Endothelial cell of umbilical vein (primary cell): Measurements from ENCODE around the gene GDPD4. TPM values are rescaled to one million over a fixed set of nuclear protein-coding genes. Genes with fewer than 3 reads are reported as not detected.

ENCODE experiments used
- BruUV-seq: library from RNA; stranded (reverse); fragments of 400-500 nt; replicated peaks from 2 replicates; lab custom pipeline; 2021; lab: Mats Ljungman, UMichigan
- CTCF ChIA-PET: fragments of 300-600, 350-600 bp; sonication (Branson Sonifier 250); formaldehyde crosslinking; loops from one replicate; lab custom pipeline; 2021; ENCODE audit warnings: antibody characterized with exemption, inconsistent platforms; lab: Charles Lee
- POLR2A ChIA-PET: fragments of 300-600, 350-600 bp; sonication (Branson Sonifier 250); formaldehyde crosslinking; loops from one replicate; lab custom pipeline; 2021; ENCODE audit warnings: antibody characterized with exemption, inconsistent platforms; lab: Charles Lee
- DNase-seq: peaks from one replicate; pipeline ENCODE4 v3.0.0-alpha.2; 2011; ENCODE audit warnings: low read depth, low spot score
- FAIRE-seq: peaks from 2 replicates; lab custom pipeline; 2011; peaks lifted over from hg19 to GRCh38; lab: Jason Lieb, UNC
- H2AFZ ChIP-seq: 2 replicates; pipeline ENCODE4 v1.6.0; 2012; ENCODE audit warnings: low read depth, low read length, control low read depth, inconsistent platforms
- H3K27ac ChIP-seq: 2 replicates; pipeline ENCODE4 v1.5.1; 2011; ENCODE audit warnings: low read depth, mild to moderate bottlenecking, control low read depth, low read length, moderate library complexity; ENCODE audit not compliant: insufficient read depth
- H3K27me3 ChIP-seq, 2 experiments: 2 replicates each; pipeline versions ENCODE4 v1.6.0 to v1.6.1; 2011; ENCODE audit warnings: low read length in 2 of 2, mixed read lengths in 1 of 2; ENCODE audit not compliant: control insufficient read depth in 2 of 2, insufficient read depth in 2 of 2
- H3K36me3 ChIP-seq, 2 experiments: 2 replicates in 1 of 2; 3 replicates in 1 of 2; pipeline ENCODE4 v1.5.1; 2011; ENCODE audit warnings: low read length in 2 of 2, mild to moderate bottlenecking in 1 of 2, moderate library complexity in 1 of 2; ENCODE audit not compliant: control insufficient read depth in 2 of 2, insufficient read depth in 2 of 2; ENCODE audit errors: extremely low read depth in 1 of 2
- H3K4me1 ChIP-seq: 3 replicates; pipeline ENCODE4 v1.5.1; 2011; ENCODE audit warnings: mild to moderate bottlenecking, low read length; ENCODE audit not compliant: control insufficient read depth, insufficient read depth; ENCODE audit errors: extremely low read depth
- H3K4me2 ChIP-seq: 2 replicates; pipeline ENCODE4 v1.6.1; 2011; ENCODE audit warnings: low read length, control low read depth, mixed read lengths; ENCODE audit not compliant: insufficient read depth
- H3K4me3 ChIP-seq, 3 experiments: fragments of 200-600 bp in 1 of 3; sonication (generic), shearing (Covaris generic) in 1 of 3; replicated peaks in 1 of 3; 2 replicates each; pipeline ENCODE4 v1.5.1; 2011 to 2016; ENCODE audit warnings: control low read depth in 3 of 3, low read length in 3 of 3, mild to moderate bottlenecking in 2 of 3, inconsistent platforms in 1 of 3, low read depth in 1 of 3, moderate library complexity in 1 of 3; ENCODE audit not compliant: insufficient read depth in 1 of 3
- H3K79me2 ChIP-seq: 2 replicates; pipeline ENCODE4 v1.6.0; 2012; ENCODE audit warnings: low read length, inconsistent platforms; ENCODE audit not compliant: control insufficient read depth, insufficient read depth
- H3K9ac ChIP-seq: replicated peaks from 2 replicates; pipeline ENCODE3; 2011; ENCODE audit warnings: low read length, control low read depth; ENCODE audit not compliant: insufficient read depth; ENCODE audit errors: extremely low read depth
- H3K9me1 ChIP-seq: replicated peaks from 3 replicates; pipeline ENCODE4 v1.6.0; 2011; ENCODE audit warnings: mild to moderate bottlenecking, low read length; ENCODE audit not compliant: control insufficient read depth, insufficient read depth; ENCODE audit errors: extremely low read depth
- H3K9me3 ChIP-seq: replicated peaks from 2 replicates; pipeline ENCODE4 v1.5.1; 2012; ENCODE audit warnings: low read length, inconsistent platforms; ENCODE audit not compliant: control insufficient read depth, insufficient read depth
- H4K20me1 ChIP-seq: replicated peaks from 2 replicates; pipeline ENCODE3; 2011; ENCODE audit warnings: mild to moderate bottlenecking, low read length; ENCODE audit not compliant: control insufficient read depth, insufficient read depth; ENCODE audit errors: extremely low read depth
- CTCF ChIP-seq, 2 donors: IDR thresholded peaks; 1 replicate in 1 of 2; 2 replicates in 1 of 2; pipeline ENCODE4 v1.5.1; 2011; ENCODE audit warnings: low read length in 2 of 2, mild to moderate bottlenecking in 2 of 2, moderate library complexity in 2 of 2, control low read depth in 1 of 2, inconsistent platforms in 1 of 2, low read depth in 1 of 2; ENCODE audit not compliant: insufficient read depth in 1 of 2; ENCODE audit errors: extremely low read depth in 1 of 2
- EZH2 ChIP-seq: IDR thresholded peaks from 2 replicates; pipeline ENCODE4 v1.6.1; 2012; ENCODE audit warnings: borderline replicate concordance, low read depth, mild to moderate bottlenecking, moderate library complexity, low read length, inconsistent platforms; ENCODE audit not compliant: severe bottlenecking
- FOS ChIP-seq: IDR thresholded peaks from 2 replicates; pipeline ENCODE4 v1.6.1; 2011; ENCODE audit warnings: mild to moderate bottlenecking, low read length, moderate library complexity, borderline replicate concordance; ENCODE audit not compliant: insufficient read depth
- GATA2 ChIP-seq: IDR thresholded peaks from 2 replicates; pipeline ENCODE4 v1.7.0; 2011; ENCODE audit warnings: low read depth, mild to moderate bottlenecking, moderate library complexity, mixed read lengths, low read length; ENCODE audit not compliant: insufficient read length, insufficient read depth
- JUN ChIP-seq: IDR thresholded peaks from 2 replicates; pipeline ENCODE4 v1.6.1; 2011; ENCODE audit warnings: borderline replicate concordance, low read depth; ENCODE audit not compliant: insufficient read length, insufficient read depth
- MYC ChIP-seq: IDR thresholded peaks from one replicate; pipeline ENCODE4 v1.6.1; 2011; ENCODE audit warnings: mild to moderate bottlenecking, low read depth, low read length
- POLR2A ChIP-seq: IDR thresholded peaks from 2 replicates; pipeline ENCODE4 v1.6.1; 2012; ENCODE audit warnings: low read depth, mild to moderate bottlenecking, control low read depth, low read length
- POLR2AphosphoS5 ChIP-seq: IDR thresholded peaks from 2 replicates; pipeline ENCODE4 v1.6.1; 2012; ENCODE audit warnings: low read depth, mild to moderate bottlenecking, control low read depth, low read length, moderate library complexity; ENCODE audit not compliant: insufficient read depth
- dilution Hi-C: fragments of 300-500 bp; cut with MboI; formaldehyde crosslinking; loops from one replicate; pipeline ENCODE4 v1.15.0; 2019; ENCODE audit warnings: low sequenced_read_pairs; ENCODE audit not compliant: extremely low pct_ligation_motif_present
- intact Hi-C: fragments of 100-400 bp; cut with micrococcal nuclease; formaldehyde crosslinking; loops from one replicate; pipeline ENCODE4 v1.10.0; 2022
- polyA plus RNA-seq, 4 experiments: library from polyadenylated mRNA; depleted of rRNA in 3 of 4; stranded (reverse) in 3 of 4; unstranded in 1 of 4; fragments of >200 nt; gene quantifications; 2 replicates each; pipeline versions ENCODE4 v1.2.1 to v1.2.3, GENCODE V29; 2011 to 2012; ENCODE audit warnings: missing spikeins in 1 of 4
- total RNA-seq: library from RNA; stranded (reverse); gene quantifications from 2 replicates; pipeline ENCODE4 v1.2.3, GENCODE V29; 2021
- TF ChIP-seq, protein P1 (sequence below): IDR thresholded peaks from 2 replicates; pipeline ENCODE4 v1.6.1; 2011; ENCODE audit not compliant: insufficient read depth, insufficient read length

GDPD4 gene
- total and polyA plus RNA-seq, 2 donors (not counting 3 experiments of a cell fraction or from before 2014, with no cell fraction given) = not detected

- Histone ChIP-seq H3K36me3 (no peaks in the 10 kb centered on the region), H3K9ac (no peak overlapping the region), H3K4me2 (no peak overlapping the region), H3K4me1 (no peaks in the 10 kb centered on the region), H4K20me1 (no peaks in the 10 kb centered on the region), H3K9me1 (no peaks in the 10 kb centered on the region), H3K79me2 (no peaks in the 10 kb centered on the region), H3K27me3 (no peaks in the 10 kb centered on the region), H3K27ac (no peak overlapping the region), H3K9me3 (no peaks in the 10 kb centered on the region), H3K4me3 (no peak overlapping the region), H2AFZ (no peak overlapping the region)
- TF ChIP-seq GATA2 (no peak), EZH2 (no peak)
- no TSS peak for BruUV-seq
- DNase-seq = no peak
- intact Hi-C loops = no loop called here
- dilution Hi-C loops = no loop called here
- ChIA-PET CTCF (interaction anchor here (1.0 to 1.5 kb wide), 2 partner anchors 340 to 370 kb away, joined by 3 read pairs; no protein-coding TSS in a partner anchor), POLR2A (no interaction called here)
- FAIRE-seq = no peak
These were observed 93.0 kb downstream of the GDPD4 start for GRCh38 chr11:77208535-77208934.

GRCh38 chr11:77207618-77208313, 93.7 kb downstream of the GDPD4 start:
- Histone ChIP-seq H3K9ac (no peak overlapping the region), H3K27ac (no peak overlapping the region), H3K9me3 (no peaks in the 10 kb centered on the region), H3K4me2 (no peak overlapping the region), H3K4me1 (no peaks in the 10 kb centered on the region), H3K36me3 (no peaks in the 10 kb centered on the region), H3K9me1 (no peaks in the 10 kb centered on the region), H3K4me3 (no peak overlapping the region), H3K27me3 (no peaks in the 10 kb centered on the region), H3K79me2 (no peaks in the 10 kb centered on the region), H2AFZ (no peak overlapping the region), H4K20me1 (no peaks in the 10 kb centered on the region)
- dilution Hi-C loops (no loop called here), intact Hi-C loops (no loop called here)
- no TSS peak for BruUV-seq
- no peak for TF ChIP-seq POLR2AphosphoS5
- TF ChIP-seq CTCF (IDR thresholded peaks at IDR 0.05; ENCODE audit: extremely low read depth in 1 of 2, insufficient read depth in 1 of 2, low read depth in 1 of 2, low read length in 2 of 2) = no peak
- TF ChIP-seq FOS = no peak
- TF ChIP-seq, protein P1, sequence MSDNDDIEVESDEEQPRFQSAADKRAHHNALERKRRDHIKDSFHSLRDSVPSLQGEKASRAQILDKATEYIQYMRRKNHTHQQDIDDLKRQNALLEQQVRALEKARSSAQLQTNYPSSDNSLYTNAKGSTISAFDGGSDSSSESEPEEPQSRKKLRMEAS = no peak
- no peak for TF ChIP-seq MYC
- TF ChIP-seq EZH2 = no peak
- no peak for TF ChIP-seq POLR2A
- TF ChIP-seq JUN = no peak
- no peak for TF ChIP-seq GATA2
- FAIRE-seq (no peak), DNase-seq (no peak)
- POLR2A ChIA-PET = no interaction called here
- CTCF ChIA-PET = interaction anchor here (1.0 to 1.5 kb wide), 2 partner anchors 340 to 370 kb away, joined by 3 read pairs; no protein-coding TSS in a partner anchor
